ENCODE results near the gene LMNTD2.

GRCh38 chr11:574632-575312, 14.2 kb upstream of the LMNTD2 start:
- no peak for TF ChIP-seq CTCF (IDR thresholded peaks at IDR 0.05)
- no peak for TF ChIP-seq POLR2A (IDR thresholded peaks at IDR 0.05)
